DMS 273 (cell line): Measurements from ENCODE around the gene ZNF205.
"Not testable (repeated sequence)": the region's sequence is repeated elsewhere in the genome, so short reads cannot be mapped to it uniquely, and the experiment has no call there.

Experiments used
- DNase-seq: peaks from one replicate; lab custom pipeline; 2025; ENCODE audit not compliant: unreplicated experiment; lab: John Stamatoyannopoulos, UW

The ZNF205 gene

DNA sequence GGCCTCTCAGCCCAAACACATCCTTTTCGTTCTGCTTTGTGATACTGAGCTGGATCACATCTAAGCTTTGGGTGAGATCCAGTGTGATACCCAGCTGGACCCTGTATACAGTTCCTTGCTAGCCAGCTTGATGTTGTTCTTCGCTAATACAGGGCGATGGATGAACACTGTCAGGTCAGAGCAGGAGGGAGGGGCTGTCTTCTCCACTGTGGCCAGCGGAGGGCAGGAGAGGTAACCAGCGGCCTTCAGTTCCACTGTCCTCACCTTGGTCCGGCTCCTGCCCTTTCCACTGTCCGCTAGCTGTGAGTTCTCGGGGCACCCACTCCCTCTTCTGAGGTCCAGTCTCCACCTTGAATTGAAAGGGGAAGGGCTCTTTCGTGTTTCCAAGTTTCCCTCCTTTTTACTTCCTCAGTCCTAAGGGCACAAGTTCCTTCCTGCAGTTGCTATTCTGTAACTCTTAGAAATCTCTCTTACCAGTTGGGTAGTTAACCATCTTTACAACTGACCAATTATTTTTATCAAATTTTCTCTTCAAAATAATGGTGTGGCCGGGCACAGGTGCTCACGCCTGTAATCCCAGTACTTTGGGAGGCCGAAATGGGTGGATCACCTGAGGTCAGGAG is 19.5 kb downstream of the ZNF205 start:
- peak; percentile 62 for DNase-seq

DNA sequence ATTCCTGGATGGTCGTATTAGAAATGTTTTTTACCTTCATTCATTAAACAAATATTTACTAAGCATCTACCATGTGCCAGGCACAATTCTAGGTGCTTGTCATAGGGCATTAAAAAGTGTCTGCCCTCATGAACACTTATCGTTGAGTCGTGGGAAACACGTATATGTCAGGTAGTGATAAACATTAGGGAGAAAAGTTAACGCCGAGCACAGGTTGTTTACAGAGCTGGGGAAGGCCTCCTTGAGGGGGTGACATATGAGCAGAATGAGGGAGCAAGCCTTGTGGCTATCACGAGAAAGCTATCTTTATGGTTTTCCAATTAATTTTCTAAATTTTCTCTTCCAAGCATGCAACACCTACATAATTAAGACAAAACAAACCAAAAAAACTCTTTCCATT is 21.5 kb downstream of the ZNF205 start:
- DNase-seq, result peak; percentile 36

DNA sequence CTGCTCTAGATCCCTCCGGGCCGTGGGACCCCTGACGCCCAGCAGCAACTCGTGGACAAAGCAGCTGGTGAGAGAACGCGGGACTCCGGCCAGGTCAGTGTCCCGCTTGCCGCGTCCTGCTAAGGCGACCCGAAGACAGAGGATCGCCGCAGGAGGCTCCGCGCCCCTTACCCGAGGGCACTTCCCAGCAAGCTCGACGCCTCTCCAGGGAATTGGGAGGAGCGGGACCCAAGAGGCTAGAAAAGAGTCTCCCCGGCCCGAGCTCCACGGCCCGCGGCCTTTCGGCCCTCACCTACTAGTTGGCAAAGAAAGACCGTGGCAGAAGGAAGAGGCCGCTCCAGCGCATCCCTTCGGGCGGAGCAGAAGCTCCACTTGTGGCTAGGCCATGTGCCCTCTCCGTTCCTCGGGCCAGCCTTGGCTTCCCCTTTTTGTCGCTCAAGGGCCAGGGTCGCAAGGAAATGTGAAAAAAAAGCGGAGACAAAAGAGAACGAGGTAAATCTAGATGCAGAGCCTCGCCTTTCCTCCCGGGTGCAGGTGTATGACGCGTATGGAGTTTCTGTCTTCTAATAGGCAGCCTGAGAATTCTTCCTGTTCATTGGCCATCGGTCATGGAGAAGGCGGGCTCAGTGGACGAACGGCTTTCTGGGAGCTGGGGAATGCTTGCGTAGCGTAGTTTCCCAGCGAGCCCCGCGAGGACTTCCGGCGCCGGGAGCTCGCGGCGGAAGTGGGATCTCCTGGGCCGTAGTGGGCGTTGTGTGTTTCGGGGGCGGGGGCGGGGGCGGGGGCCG is 22.1 kb downstream of the ZNF205 start, which contains the start of gene ZNF213:
Gene ZNF213, plus strand, starts transcription at position 692 of the 788 bp plus-strand sequence. CDS start 2,252 bp downstream, outside the sequence.
- peak; percentile 99 for DNase-seq

DNA sequence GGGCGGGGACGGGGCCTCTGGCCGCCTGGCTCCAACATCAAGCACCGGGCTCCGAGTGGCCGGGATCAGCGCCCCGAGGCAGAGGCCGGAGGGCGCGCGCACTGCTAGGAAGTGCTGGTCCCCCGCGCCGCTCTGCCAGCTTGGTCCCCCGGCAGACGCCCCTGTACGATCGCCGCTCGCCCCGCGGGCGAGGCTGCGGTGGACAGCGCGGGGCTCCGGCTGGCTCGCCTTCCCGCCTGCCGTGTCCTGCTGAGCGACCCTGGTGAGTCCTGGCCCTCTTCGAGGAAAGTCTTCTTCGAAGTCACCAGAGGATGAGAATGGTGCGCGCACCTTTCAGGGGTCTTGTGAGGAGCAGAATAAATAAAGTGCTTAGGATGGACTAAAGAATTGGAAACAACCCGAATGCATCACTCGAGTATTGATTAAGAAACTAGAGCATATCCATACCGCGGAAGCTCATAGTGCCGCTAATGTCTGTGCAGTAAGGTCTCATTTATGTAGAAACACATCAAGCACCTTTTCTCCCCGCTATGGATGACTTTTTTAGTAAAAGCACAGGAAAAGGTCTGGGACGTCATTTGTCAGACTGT is 22.8 kb downstream of the ZNF205 start:
- DNase-seq, result no peak

DNA sequence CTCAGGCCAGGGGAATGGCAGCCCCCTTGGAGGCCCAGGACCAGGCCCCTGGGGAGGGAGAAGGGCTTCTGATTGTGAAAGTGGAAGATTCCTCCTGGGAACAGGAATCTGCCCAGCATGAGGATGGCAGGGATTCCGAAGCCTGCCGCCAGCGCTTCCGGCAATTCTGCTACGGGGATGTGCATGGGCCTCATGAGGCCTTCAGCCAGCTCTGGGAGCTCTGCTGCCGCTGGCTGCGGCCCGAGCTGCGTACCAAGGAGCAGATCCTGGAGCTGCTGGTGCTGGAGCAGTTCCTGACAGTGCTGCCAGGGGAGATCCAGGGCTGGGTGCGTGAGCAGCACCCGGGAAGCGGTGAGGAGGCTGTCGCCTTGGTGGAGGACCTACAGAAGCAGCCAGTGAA is 24.9 kb downstream of the ZNF205 start:
- DNase-seq, result no peak

DNA sequence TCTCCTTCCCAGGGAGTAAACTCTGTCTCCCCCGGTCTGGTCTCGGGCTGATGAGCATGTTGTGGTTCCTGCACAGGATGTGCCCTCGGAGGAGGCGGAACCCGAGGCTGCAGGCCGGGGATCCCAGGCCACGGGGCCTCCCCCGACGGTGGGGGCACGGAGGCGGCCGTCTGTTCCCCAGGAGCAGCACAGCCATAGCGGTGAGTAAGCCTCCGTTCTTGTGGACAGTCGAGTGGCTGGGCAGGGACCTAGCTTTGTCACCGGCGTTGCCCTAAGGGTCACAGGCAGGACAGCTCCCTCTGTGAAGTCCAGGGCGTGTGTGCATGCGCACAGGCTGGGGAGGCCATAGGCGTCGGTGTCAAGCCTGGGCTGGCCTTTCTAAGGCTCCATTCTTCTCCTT is 26.0 kb downstream of the ZNF205 start:
- no peak for DNase-seq

DNA sequence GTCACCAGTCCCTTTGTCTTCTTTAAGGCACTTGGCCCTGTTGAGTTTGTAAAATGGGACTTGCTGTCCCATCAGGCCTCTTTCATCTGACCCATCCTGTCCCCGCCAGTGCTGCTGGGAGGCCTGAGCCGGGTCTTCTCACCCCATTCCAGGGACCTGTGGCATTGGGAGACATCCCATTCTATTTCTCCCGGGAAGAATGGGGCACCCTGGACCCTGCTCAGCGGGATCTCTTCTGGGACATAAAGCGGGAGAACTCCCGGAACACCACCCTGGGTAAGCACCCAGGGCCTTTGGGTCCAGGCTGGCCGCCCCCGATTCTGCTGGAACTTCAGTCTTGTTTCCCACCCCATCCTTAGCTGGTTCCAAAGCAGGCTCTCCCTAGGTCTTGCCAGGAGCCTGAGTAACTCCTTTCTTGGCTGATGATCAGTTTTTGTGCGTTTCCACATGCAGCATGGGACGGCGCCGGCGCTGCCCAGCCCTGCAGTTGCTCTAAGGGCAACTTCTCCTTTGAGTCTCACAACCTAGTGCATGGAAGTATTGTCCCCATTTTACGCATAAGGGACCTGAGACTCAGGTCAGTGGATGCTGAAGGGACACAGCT is 26.5 kb downstream of the ZNF205 start:
- no peak for DNase-seq

DNA sequence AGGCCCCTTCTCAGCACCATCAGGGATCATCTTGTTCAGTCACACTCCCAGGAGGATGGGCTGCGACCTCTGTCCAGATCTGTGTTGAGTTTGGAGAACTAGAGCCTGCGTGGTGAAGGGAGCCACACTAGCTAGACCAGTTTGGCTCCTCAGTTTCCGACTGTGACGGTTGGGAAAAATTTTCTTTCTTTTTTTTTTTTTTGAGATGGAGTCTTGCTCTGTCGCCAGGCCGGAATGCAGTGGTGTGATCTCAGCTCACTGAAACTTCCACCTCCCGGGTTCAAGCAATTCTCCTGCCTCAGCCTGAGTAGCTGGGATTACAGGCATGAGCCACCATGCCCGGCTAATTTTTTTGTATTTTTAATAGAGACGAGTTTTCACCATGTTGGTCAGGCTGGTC is 27.2 kb downstream of the ZNF205 start:
- DNase-seq, result not testable (repeated sequence)

DNA sequence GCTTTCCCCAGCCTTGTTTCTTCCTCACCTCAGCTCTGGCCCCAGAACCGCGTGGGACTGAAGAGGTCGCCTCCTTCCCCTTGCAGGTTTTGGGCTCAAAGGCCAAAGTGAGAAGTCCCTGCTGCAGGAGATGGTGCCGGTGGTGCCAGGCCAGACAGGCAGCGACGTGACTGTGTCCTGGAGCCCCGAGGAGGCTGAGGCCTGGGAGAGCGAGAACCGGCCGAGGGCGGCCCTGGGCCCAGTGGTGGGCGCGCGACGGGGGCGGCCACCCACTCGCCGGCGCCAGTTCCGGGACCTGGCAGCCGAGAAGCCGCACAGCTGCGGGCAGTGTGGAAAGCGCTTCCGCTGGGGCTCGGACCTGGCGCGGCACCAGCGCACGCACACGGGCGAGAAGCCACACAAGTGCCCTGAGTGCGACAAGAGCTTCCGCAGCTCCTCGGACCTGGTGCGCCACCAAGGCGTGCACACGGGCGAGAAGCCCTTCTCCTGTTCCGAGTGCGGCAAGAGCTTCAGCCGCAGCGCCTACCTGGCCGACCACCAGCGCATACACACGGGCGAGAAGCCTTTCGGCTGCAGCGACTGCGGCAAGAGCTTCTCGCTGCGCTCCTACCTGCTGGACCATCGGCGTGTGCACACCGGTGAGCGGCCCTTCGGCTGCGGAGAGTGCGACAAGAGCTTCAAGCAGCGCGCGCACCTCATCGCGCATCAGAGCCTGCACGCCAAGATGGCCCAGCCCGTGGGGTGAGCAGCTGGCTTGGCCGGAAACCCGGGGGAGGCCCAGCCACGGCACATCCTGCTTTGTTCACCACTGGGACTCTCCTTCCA is 28.4 kb downstream of the ZNF205 start:
- no peak for DNase-seq

DNA sequence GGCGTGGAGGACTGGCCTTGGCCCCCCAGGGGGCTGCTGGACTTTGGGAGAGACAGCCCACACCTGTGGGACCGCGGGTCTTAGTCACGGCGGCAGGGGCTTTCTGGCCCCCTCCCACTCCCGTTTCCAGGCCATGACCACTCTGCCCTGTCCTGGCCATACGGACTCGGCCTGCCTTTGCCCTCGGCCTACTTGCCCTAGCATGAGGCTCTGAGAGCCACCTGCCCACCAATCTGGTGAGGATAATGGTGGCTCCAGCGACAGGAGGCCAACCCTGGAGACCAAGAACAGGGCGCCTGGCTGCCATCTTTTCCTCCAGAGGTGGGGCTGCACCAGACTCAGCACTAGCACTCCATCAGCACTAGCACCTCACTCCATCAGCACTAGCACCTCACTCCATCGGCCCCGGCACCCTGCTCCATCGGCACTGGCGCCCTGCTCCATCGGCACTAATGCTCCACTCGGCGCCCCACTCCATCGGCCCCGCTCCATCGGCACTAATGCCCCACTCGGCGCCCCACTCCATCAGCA is 29.5 kb downstream of the ZNF205 start:
- DNase-seq, result no peak

DNA sequence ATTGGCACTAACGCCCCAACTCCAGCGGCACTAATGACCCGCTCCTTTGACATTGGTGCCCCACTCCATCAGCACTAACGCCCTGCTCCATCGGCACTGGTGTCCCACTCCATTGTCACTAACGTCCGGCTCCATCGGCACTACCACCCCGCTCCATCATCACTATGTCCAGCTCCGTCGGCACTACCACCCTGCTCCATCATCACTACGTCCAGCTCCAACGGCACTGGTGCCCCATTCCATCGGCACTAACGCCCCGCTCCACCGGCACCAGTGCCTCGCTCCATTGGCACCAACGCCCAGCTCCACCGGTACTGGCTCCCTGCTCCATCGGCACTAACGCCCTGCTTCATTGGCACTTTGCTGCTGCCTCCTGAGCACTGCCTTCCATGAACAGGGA is 29.9 kb downstream of the ZNF205 start:
- DNase-seq, result no peak

DNA sequence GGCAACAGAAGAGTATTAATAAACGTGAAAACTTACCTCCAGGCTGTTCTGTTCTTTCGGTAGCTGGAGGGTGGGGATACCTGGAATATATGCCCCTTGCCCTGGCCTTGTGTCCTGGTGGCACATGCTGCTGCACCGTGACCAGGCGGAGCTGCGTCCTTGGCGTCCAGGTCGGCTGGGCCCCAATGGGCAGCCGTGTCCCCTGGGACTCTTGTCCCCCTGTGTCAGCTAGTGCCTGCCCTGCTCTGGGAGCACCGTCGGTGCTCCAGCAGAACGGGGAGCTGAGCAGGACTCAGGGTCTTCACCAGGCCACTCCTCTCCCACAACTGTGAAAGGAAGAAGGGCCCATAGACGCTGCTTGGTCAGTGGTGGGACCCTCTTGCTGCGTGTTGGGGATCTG is 30.4 kb downstream of the ZNF205 start:
- DNase-seq, result no peak

DNA sequence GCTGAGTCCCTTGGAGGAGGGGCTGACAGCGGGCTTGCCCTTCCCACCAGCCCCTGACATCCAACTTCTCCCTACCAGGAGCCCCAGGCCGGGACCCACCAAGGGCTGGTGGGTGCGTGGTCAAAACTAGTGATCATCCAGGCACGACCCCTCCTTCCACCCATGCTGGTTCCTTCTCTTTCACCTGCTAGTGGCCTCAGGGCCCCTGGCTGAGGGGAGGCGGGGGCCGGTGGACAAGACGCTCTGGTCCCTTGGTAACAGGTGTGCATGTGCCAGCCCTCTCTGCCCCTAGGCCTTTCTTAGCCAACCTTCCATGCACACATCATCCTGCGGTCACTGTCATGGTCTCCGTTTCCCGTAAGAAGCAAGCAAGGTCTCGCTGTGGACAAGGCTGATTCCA is 30.8 kb downstream of the ZNF205 start:
- no peak for DNase-seq

DNA sequence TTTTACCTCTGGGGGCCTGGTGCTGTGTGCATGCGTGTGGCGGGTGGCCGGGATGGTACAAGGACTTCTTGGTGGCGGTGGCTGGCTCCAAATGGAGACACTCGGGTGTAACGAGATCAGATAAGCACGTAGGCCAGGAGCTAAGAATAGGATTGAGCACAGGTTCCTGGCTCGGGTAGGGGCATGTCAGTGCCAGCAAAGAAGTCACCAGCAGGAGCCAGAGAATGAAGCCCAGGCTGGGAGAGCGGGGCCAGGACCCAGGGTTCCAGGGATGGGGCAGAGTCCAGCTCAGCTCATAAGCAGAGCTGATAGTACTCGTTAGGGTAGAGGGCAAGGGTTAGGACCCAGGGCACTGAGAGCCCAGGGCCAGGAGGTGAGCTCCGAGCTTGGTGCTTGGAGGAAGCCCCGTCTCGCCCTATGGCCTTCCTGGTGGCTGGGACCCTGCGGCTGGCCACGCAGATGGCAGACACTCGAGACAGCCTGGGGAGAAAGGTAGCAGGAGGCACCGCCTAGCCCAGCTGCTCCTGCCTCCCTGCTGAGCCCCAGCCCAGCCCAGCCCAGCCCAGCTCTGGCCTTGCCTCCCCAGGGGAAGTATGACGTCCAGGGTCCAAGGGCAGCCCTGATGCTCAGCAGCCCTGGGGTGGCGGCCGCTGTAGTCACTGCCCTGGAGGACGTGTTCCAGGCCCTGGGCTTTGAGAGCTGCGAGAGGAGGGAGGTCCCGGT is 31.4 kb downstream of the ZNF205 start:
- DNase-seq, result peak; percentile 63

DNA sequence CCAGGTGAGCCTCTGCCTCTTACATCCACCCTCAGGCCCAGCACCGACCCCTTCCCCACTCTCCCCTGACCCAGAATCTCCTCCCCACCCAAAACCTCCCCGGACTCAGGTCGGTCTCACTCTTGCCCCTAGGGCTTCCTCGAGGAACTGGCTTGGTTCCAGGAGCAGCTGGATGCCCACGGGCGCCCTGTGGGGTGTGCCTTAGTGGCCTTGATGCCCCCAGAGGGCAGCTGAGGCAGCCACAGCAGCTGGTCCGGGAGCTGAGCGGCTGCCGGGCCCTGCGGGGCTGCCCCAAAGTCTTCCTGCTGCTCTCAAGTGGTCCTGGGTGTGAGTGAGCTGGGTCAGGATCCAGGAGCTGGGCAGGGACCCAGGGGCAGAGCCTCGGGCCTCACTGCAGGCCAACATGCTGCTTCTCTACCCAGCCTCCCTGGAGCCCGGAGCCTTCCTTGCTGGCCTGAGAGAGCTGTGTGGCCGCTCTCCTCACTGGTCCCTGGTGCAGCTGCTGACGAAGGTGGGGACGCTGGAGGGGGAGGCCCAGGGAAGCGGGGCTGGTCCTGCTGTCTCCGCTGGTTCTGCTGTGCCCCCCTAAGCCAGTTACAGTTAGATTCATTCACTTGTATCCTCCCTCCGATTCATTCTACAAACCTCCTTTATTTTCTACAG is 32.1 kb downstream of the ZNF205 start:
- no peak for DNase-seq

DNA sequence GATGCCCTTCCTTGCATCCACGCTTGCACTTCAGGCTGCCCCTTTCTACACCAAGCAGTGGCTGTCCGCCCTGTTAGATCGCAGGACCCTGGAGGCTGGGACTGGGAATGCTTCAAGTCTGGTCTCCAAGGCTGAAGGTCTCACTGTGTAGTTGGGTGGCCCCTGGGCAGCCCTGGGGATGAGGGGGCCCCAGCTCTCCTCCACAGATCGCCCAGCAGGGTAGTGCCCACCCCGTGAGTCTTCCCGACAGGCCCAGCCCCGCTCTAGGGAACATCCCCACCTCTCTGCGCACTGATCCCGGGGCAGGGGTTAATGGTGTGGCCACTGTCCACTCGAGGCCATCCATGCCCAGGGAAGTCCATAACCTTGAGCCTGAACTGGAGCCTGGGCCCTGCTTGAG is 32.8 kb downstream of the ZNF205 start:
- DNase-seq, result no peak

DNA sequence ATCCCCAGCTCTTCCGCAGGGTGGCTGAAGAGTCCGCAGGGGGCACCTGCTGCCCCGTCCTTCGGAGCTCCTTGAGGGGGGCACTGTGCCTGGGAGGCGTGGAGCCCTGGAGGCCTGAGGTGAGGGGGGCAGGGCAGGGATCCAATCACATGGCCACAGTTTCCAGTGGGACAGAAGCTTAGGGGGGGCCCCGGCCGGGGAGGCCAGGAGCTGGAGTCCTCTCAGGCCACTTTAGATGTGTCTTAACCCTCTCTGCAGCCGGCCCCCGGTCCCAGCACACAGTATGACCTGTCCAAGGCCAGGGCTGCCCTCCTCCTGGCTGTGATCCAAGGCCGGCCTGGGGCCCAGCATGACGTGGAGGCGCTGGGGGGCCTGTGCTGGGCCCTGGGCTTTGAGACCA is 33.3 kb downstream of the ZNF205 start:
- DNase-seq, result no peak

DNA sequence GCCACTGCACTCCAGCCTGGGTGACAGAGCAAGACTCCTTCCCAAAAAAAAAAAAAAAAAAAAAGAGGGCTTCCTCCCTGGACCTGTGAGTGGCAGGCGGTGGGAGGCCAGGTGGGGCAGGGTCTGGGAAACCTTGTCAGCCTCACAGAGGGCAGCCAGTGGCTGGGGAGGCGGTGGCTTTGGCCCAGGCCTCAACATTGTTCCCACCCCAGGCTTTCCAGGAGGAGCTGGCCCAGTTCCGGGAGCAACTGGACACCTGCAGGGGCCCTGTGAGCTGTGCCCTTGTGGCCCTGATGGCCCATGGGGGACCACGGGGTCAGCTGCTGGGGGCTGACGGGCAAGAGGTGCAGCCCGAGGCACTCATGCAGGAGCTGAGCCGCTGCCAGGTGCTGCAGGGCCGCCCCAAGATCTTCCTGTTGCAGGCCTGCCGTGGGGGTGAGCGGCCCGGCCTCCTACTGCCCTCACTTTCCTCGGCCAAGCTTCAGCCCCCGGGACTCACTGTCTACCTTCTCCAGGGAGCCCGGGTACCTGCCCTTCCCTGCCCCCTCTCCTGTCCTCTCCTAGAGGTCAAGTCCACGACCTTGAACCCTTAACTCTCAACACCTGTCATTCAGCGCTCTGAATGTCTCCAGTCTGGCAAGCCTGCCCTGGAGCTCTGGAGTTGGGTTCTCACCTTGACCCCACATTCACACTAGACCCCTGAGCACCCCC is 34.8 kb downstream of the ZNF205 start:
- DNase-seq, result no peak

DNA sequence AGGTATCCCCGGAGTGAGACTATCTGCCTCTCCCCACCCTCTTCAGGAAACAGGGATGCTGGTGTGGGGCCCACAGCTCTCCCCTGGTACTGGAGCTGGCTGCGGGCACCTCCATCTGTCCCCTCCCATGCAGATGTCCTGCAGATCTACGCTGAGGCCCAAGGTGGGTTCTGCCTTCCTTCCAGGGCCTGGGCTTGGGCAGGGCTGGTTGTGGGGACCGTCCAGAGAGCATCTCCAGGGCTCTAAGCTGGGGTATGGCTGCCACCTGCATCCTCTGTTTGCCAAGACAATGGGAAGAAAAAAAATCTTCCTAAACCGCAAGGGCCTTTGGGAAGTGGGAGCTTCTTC is 35.3 kb downstream of the ZNF205 start:
- DNase-seq, result no peak
